ENCODE results near the gene EXT2.

DNA sequence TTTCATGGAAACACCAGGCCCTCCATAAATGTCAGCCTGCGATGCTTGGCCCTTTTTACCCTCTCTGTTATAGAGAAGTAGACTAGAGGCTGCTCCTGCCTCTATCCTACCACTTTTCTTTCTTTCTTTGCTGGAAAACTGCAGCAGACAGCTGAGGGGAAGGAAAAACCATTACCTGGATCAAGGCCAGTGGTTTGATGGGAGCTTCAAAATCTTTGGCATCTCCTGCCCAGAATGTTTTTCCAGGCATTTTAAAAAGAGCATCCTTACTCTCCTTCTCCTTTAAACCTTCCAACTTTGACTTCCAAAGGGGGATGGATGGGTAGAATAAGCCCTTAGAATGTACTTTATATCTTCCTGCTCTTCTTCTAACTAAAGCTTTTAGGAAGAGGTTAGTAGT lies 44.9 kb downstream of the EXT2 start:
- no peak for TF ChIP-seq PAX8 (CRISPR knock-in tag; IDR thresholded peaks at IDR 0.05; ENCODE audit: borderline replicate concordance)
- TF ChIP-seq RFX5 (IDR thresholded peaks at IDR 0.05; ENCODE audit: low read depth, low read length), result no peak
- TF ChIP-seq, protein P1, sequence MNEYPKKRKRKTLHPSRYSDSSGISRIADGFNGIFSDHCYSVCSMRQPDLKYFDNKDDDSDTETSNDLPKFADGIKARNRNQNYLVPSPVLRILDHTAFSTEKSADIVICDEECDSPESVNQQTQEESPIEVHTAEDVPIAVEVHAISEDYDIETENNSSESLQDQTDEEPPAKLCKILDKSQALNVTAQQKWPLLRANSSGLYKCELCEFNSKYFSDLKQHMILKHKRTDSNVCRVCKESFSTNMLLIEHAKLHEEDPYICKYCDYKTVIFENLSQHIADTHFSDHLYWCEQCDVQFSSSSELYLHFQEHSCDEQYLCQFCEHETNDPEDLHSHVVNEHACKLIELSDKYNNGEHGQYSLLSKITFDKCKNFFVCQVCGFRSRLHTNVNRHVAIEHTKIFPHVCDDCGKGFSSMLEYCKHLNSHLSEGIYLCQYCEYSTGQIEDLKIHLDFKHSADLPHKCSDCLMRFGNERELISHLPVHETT (CRISPR knock-in tag; conservative IDR thresholded peaks at IDR 0.05), result no peak
- TF ChIP-seq ATF7 (IDR thresholded peaks at IDR 0.05), result no peak
- no peak for TF ChIP-seq ATF7 (CRISPR knock-in tag; IDR thresholded peaks at IDR 0.05)
- TF ChIP-seq, protein P2, sequence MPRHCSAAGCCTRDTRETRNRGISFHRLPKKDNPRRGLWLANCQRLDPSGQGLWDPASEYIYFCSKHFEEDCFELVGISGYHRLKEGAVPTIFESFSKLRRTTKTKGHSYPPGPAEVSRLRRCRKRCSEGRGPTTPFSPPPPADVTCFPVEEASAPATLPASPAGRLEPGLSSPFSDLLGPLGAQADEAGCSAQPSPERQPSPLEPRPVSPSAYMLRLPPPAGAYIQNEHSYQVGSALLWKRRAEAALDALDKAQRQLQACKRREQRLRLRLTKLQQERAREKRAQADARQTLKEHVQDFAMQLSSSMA (CRISPR knock-in tag; IDR thresholded peaks at IDR 0.05), result no peak
- TF ChIP-seq ZMYM4 (CRISPR knock-in tag; IDR thresholded peaks at IDR 0.05), result no peak
- no peak for TF ChIP-seq SMC3 (IDR thresholded peaks at IDR 0.05; ENCODE audit: low read length)
- TF ChIP-seq, protein P3, sequence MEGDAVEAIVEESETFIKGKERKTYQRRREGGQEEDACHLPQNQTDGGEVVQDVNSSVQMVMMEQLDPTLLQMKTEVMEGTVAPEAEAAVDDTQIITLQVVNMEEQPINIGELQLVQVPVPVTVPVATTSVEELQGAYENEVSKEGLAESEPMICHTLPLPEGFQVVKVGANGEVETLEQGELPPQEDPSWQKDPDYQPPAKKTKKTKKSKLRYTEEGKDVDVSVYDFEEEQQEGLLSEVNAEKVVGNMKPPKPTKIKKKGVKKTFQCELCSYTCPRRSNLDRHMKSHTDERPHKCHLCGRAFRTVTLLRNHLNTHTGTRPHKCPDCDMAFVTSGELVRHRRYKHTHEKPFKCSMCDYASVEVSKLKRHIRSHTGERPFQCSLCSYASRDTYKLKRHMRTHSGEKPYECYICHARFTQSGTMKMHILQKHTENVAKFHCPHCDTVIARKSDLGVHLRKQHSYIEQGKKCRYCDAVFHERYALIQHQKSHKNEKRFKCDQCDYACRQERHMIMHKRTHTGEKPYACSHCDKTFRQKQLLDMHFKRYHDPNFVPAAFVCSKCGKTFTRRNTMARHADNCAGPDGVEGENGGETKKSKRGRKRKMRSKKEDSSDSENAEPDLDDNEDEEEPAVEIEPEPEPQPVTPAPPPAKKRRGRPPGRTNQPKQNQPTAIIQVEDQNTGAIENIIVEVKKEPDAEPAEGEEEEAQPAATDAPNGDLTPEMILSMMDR (CRISPR knock-in tag; IDR thresholded peaks at IDR 0.05), result no peak
- no peak for TF ChIP-seq ZNF775 (CRISPR knock-in tag; IDR thresholded peaks at IDR 0.05; ENCODE audit: borderline replicate concordance)
- TF ChIP-seq ZNF577 (CRISPR knock-in tag; IDR thresholded peaks at IDR 0.05; ENCODE audit: borderline replicate concordance, low read depth), result no peak
- TF ChIP-seq, protein P4, sequence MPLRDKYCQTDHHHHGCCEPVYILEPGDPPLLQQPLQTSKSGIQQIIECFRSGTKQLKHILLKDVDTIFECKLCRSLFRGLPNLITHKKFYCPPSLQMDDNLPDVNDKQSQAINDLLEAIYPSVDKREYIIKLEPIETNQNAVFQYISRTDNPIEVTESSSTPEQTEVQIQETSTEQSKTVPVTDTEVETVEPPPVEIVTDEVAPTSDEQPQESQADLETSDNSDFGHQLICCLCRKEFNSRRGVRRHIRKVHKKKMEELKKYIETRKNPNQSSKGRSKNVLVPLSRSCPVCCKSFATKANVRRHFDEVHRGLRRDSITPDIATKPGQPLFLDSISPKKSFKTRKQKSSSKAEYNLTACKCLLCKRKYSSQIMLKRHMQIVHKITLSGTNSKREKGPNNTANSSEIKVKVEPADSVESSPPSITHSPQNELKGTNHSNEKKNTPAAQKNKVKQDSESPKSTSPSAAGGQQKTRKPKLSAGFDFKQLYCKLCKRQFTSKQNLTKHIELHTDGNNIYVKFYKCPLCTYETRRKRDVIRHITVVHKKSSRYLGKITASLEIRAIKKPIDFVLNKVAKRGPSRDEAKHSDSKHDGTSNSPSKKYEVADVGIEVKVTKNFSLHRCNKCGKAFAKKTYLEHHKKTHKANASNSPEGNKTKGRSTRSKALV (CRISPR knock-in tag; IDR thresholded peaks at IDR 0.05), result no peak
- no peak for TF ChIP-seq ZFP36 (IDR thresholded peaks at IDR 0.05; ENCODE audit: borderline replicate concordance, low read depth, low read length, partially characterized antibody)
